Astrocyte (in vitro differentiated cells and primary cell): ENCODE measurements around the gene PHF12. TPM values are rescaled to one million over a fixed set of nuclear protein-coding genes. Genes with fewer than 3 reads are reported as not detected.
"Not testable (repeated sequence)": the region's sequence is repeated elsewhere in the genome, so short reads cannot be mapped to it uniquely, and the experiment has no call there.

Source experiments
- DNase-seq: peaks from one replicate; pipeline ENCODE4 v3.0.0-alpha.2; 2010; ENCODE audit warnings: low read depth
- FAIRE-seq: peaks from 2 replicates; lab custom pipeline; 2011; peaks lifted over from hg19 to GRCh38; lab: Jason Lieb, UNC
- H2AFZ ChIP-seq: 2 replicates; pipeline ENCODE4 v1.6.0; 2012; ENCODE audit warnings: low read depth, low read length, inconsistent platforms
- H3K27ac ChIP-seq: 2 replicates; pipeline ENCODE4 v1.5.1; 2011; ENCODE audit warnings: low read depth, low read length, inconsistent platforms
- H3K27me3 ChIP-seq: 2 replicates; pipeline ENCODE4 v1.6.0; 2011; ENCODE audit warnings: low read length, inconsistent platforms; ENCODE audit not compliant: insufficient read depth
- H3K36me3 ChIP-seq: 2 replicates; pipeline ENCODE4 v1.5.1; 2011; ENCODE audit warnings: low read length, inconsistent platforms; ENCODE audit not compliant: insufficient read depth
- H3K4me1 ChIP-seq: 2 replicates; pipeline ENCODE4 v1.5.1; 2011; ENCODE audit warnings: low read length, inconsistent platforms; ENCODE audit not compliant: insufficient read depth
- H3K4me2 ChIP-seq: 2 replicates; pipeline ENCODE4 v1.6.0; 2012; ENCODE audit warnings: low read length, inconsistent platforms
- H3K4me3 ChIP-seq: 2 replicates; pipeline ENCODE4 v1.5.1; 2011; ENCODE audit warnings: low read depth, mild to moderate bottlenecking, low read length, inconsistent platforms; ENCODE audit not compliant: insufficient read depth
- H3K79me2 ChIP-seq: 2 replicates; pipeline ENCODE4 v1.6.0; 2012; ENCODE audit warnings: mild to moderate bottlenecking, low read length, inconsistent platforms; ENCODE audit not compliant: insufficient read depth
- H3K9ac ChIP-seq: 2 replicates; pipeline ENCODE4 v1.6.0; 2012; ENCODE audit warnings: mild to moderate bottlenecking, low read length, inconsistent platforms
- H3K9me3 ChIP-seq: 2 replicates; pipeline ENCODE4 v1.5.1; 2012; ENCODE audit warnings: low read depth, mild to moderate bottlenecking, low read length, inconsistent platforms; ENCODE audit not compliant: insufficient read depth
- H4K20me1 ChIP-seq: 2 replicates; pipeline ENCODE4 v1.6.0; 2012; ENCODE audit warnings: low read length, inconsistent platforms; ENCODE audit not compliant: insufficient read depth
- H3K27ac Mint-ChIP-seq: one replicate; pipeline ENCODE4 v1.8.0; 2021; ENCODE audit warnings: mild to moderate bottlenecking, mixed read lengths; ENCODE audit not compliant: unreplicated experiment
- H3K27me3 Mint-ChIP-seq: one replicate; pipeline ENCODE4 v1.8.0; 2021; ENCODE audit warnings: low read depth, mixed read lengths; ENCODE audit not compliant: unreplicated experiment
- H3K36me3 Mint-ChIP-seq: one replicate; pipeline ENCODE4 v1.8.0; 2021; ENCODE audit warnings: low read depth, mixed read lengths; ENCODE audit not compliant: unreplicated experiment
- H3K4me1 Mint-ChIP-seq: one replicate; pipeline ENCODE4 v1.8.0; 2021; ENCODE audit warnings: low read depth, mixed read lengths; ENCODE audit not compliant: unreplicated experiment
- H3K4me3 Mint-ChIP-seq: one replicate; pipeline ENCODE4 v1.8.0; 2021; ENCODE audit warnings: mild to moderate bottlenecking, moderate library complexity, mixed read lengths; ENCODE audit not compliant: unreplicated experiment
- H3K9me3 Mint-ChIP-seq: one replicate; pipeline ENCODE4 v1.8.0; 2021; ENCODE audit warnings: mild to moderate bottlenecking, mixed read lengths; ENCODE audit not compliant: unreplicated experiment
- CTCF ChIP-seq: IDR thresholded peaks from 2 replicates; pipeline ENCODE4 v1.5.1; 2011; ENCODE audit warnings: low read depth, mild to moderate bottlenecking, inconsistent platforms, low read length, moderate library complexity; ENCODE audit not compliant: insufficient read depth
- EZH2 ChIP-seq: IDR thresholded peaks from 2 replicates; pipeline ENCODE4 v1.6.1; 2012; ENCODE audit warnings: mild to moderate bottlenecking, low read length, inconsistent platforms; ENCODE audit not compliant: insufficient read depth
- total RNA-seq: library from RNA; stranded (reverse); gene quantifications from 2 replicates; pipeline ENCODE4 v1.2.1, GENCODE V29; 2021

Gene PHF12
- total RNA-seq, 1 donor from 2014 or later = 41.6 TPM

- H3K9me3 ChIP-seq = no peaks in the 10 kb centered on the region
- H3K27ac ChIP-seq = no peak overlapping the region
- no peak overlapping the region for H3K9ac ChIP-seq
- no peak overlapping the region for H3K27ac Mint-ChIP-seq
- peaks cover 68% of the 10 kb centered on the region for H4K20me1 ChIP-seq
- H2AFZ ChIP-seq = no peak overlapping the region
- DNase-seq (no peak), FAIRE-seq (no peak)
- H3K4me1 ChIP-seq = peaks cover 18% of the 10 kb centered on the region
- H3K4me1 Mint-ChIP-seq = peaks cover 16% of the 10 kb centered on the region
- no peak overlapping the region for H3K4me3 ChIP-seq
- H3K36me3 ChIP-seq = peaks cover 49% of the 10 kb centered on the region
- H3K27me3 Mint-ChIP-seq = no peaks in the 10 kb centered on the region
- peaks cover 29% of the 10 kb centered on the region for H3K36me3 Mint-ChIP-seq
- H3K79me2 ChIP-seq = no peaks in the 10 kb centered on the region
- no peak overlapping the region for H3K4me3 Mint-ChIP-seq
- no peaks in the 10 kb centered on the region for H3K9me3 Mint-ChIP-seq
- no peak overlapping the region for H3K4me2 ChIP-seq
- H3K27me3 ChIP-seq = no peaks in the 10 kb centered on the region
- TF ChIP-seq EZH2 (no peak), CTCF (no peak)
Observed at GRCh38 chr17:28906276-28906675, 45.0 kb downstream of the PHF12 start.

- H3K36me3 Mint-ChIP-seq = peaks cover 25% of the 10 kb centered on the region
- no peaks in the 10 kb centered on the region for H3K9me3 ChIP-seq
- no peak overlapping the region for H3K27ac Mint-ChIP-seq
- no peaks in the 10 kb centered on the region for H3K9me3 Mint-ChIP-seq
- H3K4me3 ChIP-seq = no peak overlapping the region
- H3K27me3 Mint-ChIP-seq = peaks cover 1% of the 10 kb centered on the region
- H3K4me1 Mint-ChIP-seq = peaks cover 16% of the 10 kb centered on the region
- no peaks in the 10 kb centered on the region for H3K79me2 ChIP-seq
- H2AFZ ChIP-seq = no peak overlapping the region
- H3K9ac ChIP-seq = no peak overlapping the region
- no peak for TF ChIP-seq CTCF
- TF ChIP-seq EZH2 = no peak
- no peak overlapping the region for H3K4me3 Mint-ChIP-seq
- H4K20me1 ChIP-seq = peaks cover 54% of the 10 kb centered on the region
- no peak overlapping the region for H3K27ac ChIP-seq
- H3K36me3 ChIP-seq = peaks cover 34% of the 10 kb centered on the region
- no peak for FAIRE-seq
- no peak overlapping the region for H3K4me2 ChIP-seq
- peaks cover 18% of the 10 kb centered on the region for H3K4me1 ChIP-seq
- no peaks in the 10 kb centered on the region for H3K27me3 ChIP-seq
- DNase-seq = no peak
Observed at GRCh38 chr17:28904800-28905199, 46.5 kb downstream of the PHF12 start.

GRCh38 chr17:28903546-28903841 is 47.8 kb downstream of the PHF12 start:
- H3K36me3 ChIP-seq = peaks cover 32% of the 10 kb centered on the region
- peak overlapping the region; percentile 19 for H3K9ac ChIP-seq
- H3K27me3 Mint-ChIP-seq, H3K27ac ChIP-seq, H3K79me2 ChIP-seq, H3K27me3 ChIP-seq, FAIRE-seq, H3K9me3 ChIP-seq, H2AFZ ChIP-seq, H3K9me3 Mint-ChIP-seq, DNase-seq: not testable (repeated sequence)
- Mint-ChIP-seq H3K4me1 (peaks cover 13% of the 10 kb centered on the region), H3K36me3 (peaks cover 20% of the 10 kb centered on the region), H3K4me3 (peak overlapping the region; percentile 70), H3K27ac (peak overlapping the region; percentile 30)
- peak overlapping the region; percentile 93 for H3K4me2 ChIP-seq
- peaks cover 10% of the 10 kb centered on the region for H3K4me1 ChIP-seq
- H3K4me3 ChIP-seq = peak overlapping the region; percentile 64
- H4K20me1 ChIP-seq = peaks cover 46% of the 10 kb centered on the region
